HG03521 (cell line): ENCODE measurements around the gene YPEL1.
"Not testable (repeated sequence)": the region's sequence is repeated elsewhere in the genome, so short reads cannot be mapped to it uniquely, and the experiment has no call there.

Experiments
- ATAC-seq: cut with Tn5 transposase; IDR thresholded peaks from one replicate; pipeline ENCODE4 v1.9.1; 2021; ENCODE audit warnings: mild to moderate bottlenecking, moderate library complexity; ENCODE audit not compliant: unreplicated experiment

Gene YPEL1

DNA sequence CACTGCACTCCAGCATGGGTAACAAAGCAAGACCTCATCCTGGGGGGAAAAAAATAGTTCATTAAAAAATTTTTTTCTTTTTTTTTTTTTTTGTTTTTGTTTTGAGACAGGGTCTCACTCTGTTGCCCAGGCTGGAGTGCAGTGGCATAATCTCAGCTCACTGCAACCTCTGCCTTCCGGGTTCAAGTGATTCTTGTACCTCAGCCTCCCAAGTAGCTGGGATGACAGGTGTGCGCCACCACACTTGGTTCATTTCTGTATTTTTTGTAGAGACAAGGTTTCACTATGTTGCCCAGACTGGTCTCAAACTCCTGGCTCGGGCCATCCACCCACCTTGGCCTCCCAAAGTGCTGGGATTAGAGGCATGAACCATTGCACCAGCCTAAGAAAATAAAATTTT is 11.1 kb downstream of the YPEL1 start:
- not testable (repeated sequence) for ATAC-seq

- not testable (repeated sequence) for ATAC-seq
These were observed 14.3 kb downstream of the YPEL1 start for GRCh38 chr22:21721195-21721852.

DNA sequence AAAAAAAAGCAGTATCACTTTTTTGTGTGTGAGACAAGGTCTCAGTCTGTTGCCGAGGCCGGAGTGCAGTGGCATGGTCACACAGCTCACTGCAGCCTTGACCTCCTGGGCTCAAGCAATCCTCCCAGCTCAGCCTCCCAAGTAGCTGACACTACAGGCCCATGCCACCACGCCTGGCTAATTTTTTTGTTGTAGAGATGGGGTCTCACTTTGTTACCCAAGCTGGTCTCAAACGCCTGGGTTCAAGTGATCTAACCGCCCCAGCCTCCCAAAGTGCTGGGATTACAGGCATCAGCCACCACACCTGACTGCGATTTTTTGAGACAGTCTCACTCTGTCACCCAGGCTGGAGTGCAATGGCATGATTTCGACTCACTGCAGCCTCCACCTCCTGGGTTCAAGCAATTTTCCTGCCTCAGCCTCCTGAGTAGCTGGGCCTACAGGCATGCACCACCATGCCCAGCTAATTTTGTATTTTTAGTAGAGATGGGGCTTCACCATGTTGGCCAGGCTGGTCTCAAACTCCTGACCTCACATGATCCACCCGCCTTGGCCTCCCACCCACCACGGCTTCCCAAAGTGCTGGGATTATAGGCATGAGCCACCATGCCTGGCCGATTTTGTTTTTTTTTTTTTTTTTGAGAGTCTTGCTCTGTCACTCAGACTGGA is 15.3 kb downstream of the YPEL1 start:
- not testable (repeated sequence) for ATAC-seq

DNA sequence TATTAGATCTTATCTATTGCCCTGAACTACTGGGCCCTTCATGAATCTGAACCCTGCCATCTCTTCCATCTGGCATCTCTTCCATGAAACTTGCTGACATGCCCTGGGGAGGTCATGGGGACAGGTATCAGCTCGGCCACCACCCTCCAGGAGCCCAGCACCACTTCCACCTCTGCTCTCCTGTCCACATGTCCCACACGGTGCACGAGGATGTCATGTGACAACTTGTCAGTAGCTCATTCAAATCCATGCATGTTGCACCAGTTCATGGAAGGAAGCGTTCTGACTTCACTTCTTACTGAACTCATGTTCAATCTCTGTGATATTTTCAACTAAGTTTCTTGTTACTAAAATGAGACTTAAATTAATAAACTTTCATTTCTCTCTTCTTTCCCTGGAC is 16.6 kb downstream of the YPEL1 start:
- no peak for ATAC-seq

- no peak for ATAC-seq
These were observed 17.1 kb downstream of the YPEL1 start for GRCh38 chr22:21718499-21718898.

DNA sequence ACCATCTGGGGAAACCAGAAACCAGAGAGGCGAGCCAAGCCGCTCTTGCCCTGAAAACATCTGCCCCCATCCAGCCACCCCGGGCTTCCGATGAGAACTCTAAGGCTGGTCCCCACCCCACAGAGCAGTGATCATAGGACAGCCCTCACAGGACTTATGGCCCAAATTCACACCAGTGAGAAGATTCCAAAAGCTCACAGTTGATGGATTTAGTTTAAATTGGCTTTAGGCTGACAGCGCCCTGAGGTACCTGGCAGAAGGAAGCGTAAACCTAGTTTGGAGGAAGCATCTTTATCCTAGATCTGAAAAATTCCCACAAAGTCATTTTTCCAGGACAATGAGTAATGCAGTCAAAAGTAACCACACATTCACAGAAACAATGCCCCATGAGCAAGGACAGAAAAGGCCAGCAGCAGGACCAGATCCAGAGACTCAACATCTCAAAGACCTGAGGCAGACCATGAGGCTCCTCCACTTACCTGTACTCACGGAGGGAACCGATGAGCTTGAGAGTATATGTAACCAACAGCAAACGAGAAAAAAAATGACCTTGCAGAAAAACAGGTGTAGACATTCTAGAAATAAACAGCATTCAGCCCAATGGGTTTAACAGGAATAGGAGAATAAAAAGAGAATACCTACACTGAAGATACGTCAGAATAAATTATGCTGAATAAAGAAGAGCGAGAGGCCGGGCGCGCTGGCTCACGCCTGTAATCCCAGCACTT is 19.0 kb downstream of the YPEL1 start:
- ATAC-seq, result not testable (repeated sequence)

GRCh38 chr22:21714786-21715185 is 20.8 kb downstream of the YPEL1 start:
- no peak for ATAC-seq

GRCh38 chr22:21714059-21714770 is 21.4 kb downstream of the YPEL1 start:
- ATAC-seq, result no peak

- no peak for ATAC-seq
These were observed 22.1 kb downstream of the YPEL1 start for GRCh38 chr22:21713428-21714058.

GRCh38 chr22:21712751-21713427 is 22.7 kb downstream of the YPEL1 start:
- ATAC-seq, result no peak

DNA sequence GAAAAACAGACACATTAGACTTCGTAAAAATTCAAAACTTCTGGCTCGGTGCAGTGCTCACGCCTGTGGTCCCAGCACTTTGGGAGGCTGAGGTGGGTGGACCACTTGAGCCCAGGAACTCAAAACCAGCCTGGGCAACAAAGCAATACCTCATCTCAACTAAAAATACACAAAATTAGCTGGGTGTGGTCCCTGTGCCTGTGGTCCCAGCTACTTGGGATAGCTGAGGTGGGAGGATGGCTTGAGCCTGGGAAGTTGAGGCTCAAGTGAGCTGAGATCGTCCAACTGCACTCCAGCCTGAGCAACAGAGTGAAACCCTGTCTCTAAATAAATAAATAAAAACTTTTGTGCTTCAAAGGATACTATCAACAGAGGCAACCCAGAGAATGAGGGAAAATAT is 23.7 kb downstream of the YPEL1 start:
- no peak for ATAC-seq

DNA sequence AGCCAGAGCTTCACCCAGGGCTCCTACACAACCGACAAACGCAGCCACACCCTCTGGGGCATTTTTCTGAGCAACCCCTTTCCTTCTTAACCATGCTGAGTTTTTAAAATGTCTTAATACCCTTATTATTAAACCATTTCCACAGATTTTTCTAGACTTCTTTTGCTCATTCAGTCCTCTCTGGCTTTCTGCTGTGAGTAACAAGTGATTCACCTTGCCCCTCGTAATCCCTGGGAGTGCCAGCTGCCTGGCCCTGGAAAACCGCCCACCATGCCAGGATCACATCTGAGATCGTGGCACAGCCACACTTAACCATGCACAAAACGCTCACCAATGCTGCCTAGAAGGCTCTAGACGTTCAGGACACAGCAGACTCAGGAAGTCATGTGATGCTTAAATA is 25.4 kb downstream of the YPEL1 start:
- ATAC-seq, result no peak

DNA sequence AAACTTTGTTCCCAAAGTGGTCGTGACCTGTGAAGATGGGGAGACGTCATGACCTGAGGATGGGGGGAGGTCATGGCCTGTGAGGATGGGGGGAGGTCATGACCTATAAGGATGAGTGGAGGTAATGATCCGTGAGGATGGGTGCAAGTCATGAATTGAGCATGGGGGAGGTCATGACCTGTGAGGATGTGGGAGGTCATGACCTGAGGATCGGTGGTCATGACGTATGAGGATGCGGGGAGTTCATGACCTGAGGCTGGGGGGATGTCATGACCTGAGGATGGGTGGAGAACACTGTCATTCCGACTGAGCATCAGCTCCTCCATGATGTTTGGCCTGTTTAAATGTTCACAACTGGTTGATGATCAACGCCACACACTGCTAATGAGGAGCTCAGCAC is 25.9 kb downstream of the YPEL1 start:
- no peak for ATAC-seq

DNA sequence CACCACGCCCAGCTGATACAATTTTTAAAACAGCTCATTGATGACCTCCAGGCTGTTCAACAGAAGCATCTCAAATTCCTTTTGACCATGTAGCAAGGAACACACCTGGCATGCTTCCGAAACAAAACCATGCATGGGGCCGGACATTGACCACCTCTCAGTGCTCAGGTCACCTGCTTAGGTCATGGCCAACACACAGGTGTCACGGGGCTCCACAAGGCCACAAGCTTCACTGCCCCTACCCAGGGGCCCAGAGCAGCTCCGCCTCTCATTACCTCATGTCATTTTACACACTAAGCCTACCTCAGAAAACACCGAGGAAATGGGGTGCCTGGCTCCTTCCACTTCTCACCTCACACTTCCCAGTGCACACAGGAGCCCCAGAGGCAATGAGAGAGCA is 26.6 kb downstream of the YPEL1 start:
- ATAC-seq, result no peak

- ATAC-seq, result no peak
These were observed 27.9 kb downstream of the YPEL1 start for GRCh38 chr22:21707677-21708076.

DNA sequence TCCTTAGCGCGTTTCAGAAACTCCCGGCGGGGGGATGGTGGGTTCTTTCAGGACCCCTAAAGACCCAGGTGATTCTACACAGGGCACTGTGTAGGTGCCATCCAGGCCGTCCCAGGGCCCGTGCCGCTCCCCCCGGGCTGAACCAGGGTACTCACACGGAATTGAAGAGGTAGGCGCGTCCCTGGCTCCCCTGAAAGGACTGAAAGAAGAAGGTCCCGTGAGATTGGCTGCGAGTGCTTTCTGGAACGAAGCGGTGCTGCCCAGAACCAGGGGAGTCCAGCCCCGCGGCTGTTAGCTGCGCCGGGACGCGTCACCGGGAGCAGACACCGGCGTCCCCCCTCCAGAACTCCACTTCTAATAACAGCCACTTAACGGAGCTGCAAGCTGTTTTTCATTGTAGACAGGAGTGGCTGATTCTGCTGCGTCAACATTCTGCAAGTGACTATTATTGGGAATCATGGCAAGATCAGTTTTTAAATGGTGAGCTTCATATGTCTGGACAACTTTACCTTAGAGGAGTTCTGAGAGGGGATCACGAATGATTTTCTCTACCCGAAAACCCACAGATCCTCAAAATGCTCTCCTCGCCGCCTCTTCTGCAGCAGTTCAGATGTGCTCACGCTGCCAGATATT is 31.8 kb downstream of the YPEL1 start:
- no peak for ATAC-seq

GRCh38 chr22:21702700-21703683 is 32.6 kb downstream of the YPEL1 start:
- ATAC-seq, result no peak

GRCh38 chr22:21702094-21702493 is 33.5 kb downstream of the YPEL1 start:
- ATAC-seq, result no peak
